NCI-H1694 treated with DMSO at 0.1 percent for 48 hours (cell line): ENCODE results near the gene ARL10.

Source experiments
- DNase-seq: peaks from one replicate; lab custom pipeline; 2025; lab: John Stamatoyannopoulos, UW

ARL10 gene

GRCh38 chr5:176361437-176362232 lies 3.7 kb upstream of the ARL10 start, which contains the start of gene KIAA1191:
Gene KIAA1191, minus strand, starts transcription at chr5:176361764. Its CDS starts 2,256 bp downstream, at chr5:176359508.
- DNase-seq, result peak; percentile 69

GRCh38 chr5:176362233-176362490 lies 3.1 kb upstream of the ARL10 start:
- no peak for DNase-seq

GRCh38 chr5:176364765-176365350 lies 429 bp upstream of the ARL10 start:
- DNase-seq, result no peak

- DNase-seq, result no peak
These were observed 1.1 kb downstream of the ARL10 start for GRCh38 chr5:176366232-176366894.

GRCh38 chr5:176368726-176369125 lies 3.4 kb downstream of the ARL10 start:
- DNase-seq, result no peak

- DNase-seq, result no peak
These were observed 4.8 kb downstream of the ARL10 start for GRCh38 chr5:176369934-176370711.

- DNase-seq, result no peak
These were observed 6.6 kb downstream of the ARL10 start for GRCh38 chr5:176371621-176372539.

- no peak for DNase-seq
These were observed 8.0 kb downstream of the ARL10 start for GRCh38 chr5:176373100-176373818.

GRCh38 chr5:176379881-176380280 lies 14.6 kb downstream of the ARL10 start:
- DNase-seq, result no peak

GRCh38 chr5:176381423-176381822 lies 16.1 kb downstream of the ARL10 start:
- no peak for DNase-seq

GRCh38 chr5:176381979-176382378 lies 16.7 kb downstream of the ARL10 start:
- DNase-seq, result no peak

GRCh38 chr5:176382721-176383120 lies 17.4 kb downstream of the ARL10 start:
- DNase-seq, result no peak

- no peak for DNase-seq
These were observed 18.1 kb downstream of the ARL10 start for GRCh38 chr5:176383248-176383905.

GRCh38 chr5:176383961-176384360 lies 18.7 kb downstream of the ARL10 start:
- DNase-seq, result no peak

- no peak for DNase-seq
These were observed 19.2 kb downstream of the ARL10 start for GRCh38 chr5:176384366-176384930.

- DNase-seq, result no peak
These were observed 19.7 kb downstream of the ARL10 start for GRCh38 chr5:176384991-176385390.

- no peak for DNase-seq
These were observed 21.2 kb downstream of the ARL10 start for GRCh38 chr5:176386491-176386890.

GRCh38 chr5:176387384-176387925 lies 22.2 kb downstream of the ARL10 start:
- no peak for DNase-seq

- DNase-seq, result no peak
These were observed 22.7 kb downstream of the ARL10 start for GRCh38 chr5:176388003-176388443.
